ENCODE measurements around the gene ASPG.

ASPG gene

DNA sequence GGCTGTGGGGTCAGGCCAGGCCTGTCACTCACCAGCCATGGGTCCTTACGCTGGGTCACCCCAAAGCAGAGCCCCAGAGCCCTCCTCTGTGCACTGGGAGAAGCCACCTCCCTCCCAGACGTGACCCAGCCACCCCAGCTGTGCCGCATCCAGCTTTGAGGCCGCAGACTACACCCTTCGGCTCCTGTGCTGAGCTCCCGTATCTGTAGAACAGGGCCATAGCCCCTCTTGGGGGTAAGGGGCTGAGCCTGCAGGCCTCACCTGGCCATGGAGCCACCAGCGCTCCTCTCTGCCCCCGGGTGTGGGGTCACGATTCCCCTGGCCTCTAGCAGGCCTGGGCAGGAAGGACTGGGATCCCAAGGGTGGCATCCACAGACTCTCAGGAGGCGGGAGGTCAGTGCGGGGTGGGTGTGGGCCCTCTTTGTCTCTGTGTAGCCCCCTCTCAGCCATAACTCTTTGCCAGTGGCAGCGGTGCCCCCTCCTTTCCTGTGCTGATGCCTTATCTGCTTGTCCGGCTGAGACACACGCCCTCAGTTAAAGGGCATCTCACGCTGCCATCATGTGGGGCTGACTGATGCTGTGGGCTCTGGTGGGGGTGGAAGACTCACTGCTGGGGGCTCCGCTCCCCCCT, 16.3 kb downstream of the ASPG start:
- TF ChIP-seq, protein P1, sequence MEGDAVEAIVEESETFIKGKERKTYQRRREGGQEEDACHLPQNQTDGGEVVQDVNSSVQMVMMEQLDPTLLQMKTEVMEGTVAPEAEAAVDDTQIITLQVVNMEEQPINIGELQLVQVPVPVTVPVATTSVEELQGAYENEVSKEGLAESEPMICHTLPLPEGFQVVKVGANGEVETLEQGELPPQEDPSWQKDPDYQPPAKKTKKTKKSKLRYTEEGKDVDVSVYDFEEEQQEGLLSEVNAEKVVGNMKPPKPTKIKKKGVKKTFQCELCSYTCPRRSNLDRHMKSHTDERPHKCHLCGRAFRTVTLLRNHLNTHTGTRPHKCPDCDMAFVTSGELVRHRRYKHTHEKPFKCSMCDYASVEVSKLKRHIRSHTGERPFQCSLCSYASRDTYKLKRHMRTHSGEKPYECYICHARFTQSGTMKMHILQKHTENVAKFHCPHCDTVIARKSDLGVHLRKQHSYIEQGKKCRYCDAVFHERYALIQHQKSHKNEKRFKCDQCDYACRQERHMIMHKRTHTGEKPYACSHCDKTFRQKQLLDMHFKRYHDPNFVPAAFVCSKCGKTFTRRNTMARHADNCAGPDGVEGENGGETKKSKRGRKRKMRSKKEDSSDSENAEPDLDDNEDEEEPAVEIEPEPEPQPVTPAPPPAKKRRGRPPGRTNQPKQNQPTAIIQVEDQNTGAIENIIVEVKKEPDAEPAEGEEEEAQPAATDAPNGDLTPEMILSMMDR (IDR thresholded peaks at IDR 0.05): no peak

DNA sequence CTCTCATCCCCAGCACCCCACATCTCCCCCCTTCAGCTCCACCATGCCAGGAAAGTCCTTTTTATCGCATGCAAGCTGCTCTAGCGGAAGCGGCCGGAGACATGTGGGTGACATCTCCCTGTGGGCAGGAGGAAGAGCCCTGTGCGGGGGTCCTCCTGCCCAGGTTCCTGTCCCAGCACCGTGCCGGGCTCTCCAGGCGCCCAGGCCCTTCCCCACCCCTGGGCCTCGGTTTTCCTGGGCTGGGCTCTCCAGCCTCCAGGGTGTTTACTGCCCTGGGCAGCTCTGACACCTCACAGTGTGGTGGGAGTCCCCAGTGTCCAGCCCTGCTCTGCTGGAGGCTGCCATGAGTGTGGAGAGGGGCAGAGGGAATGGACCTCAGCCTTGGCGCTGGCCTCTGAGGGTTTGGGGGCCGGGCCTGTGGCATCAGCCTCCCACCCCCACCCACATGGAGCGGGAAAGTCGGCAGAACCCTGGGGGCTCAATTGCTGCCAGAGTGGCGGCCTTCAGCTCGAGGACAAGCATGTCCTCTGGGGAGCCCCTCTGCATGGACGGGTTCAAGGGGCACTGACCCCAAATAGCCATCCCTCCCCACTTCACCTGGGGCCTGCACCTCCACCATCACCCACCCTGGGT, 16.9 kb downstream of the ASPG start:
- TF ChIP-seq, protein P1 (IDR thresholded peaks at IDR 0.05): no peak

DNA sequence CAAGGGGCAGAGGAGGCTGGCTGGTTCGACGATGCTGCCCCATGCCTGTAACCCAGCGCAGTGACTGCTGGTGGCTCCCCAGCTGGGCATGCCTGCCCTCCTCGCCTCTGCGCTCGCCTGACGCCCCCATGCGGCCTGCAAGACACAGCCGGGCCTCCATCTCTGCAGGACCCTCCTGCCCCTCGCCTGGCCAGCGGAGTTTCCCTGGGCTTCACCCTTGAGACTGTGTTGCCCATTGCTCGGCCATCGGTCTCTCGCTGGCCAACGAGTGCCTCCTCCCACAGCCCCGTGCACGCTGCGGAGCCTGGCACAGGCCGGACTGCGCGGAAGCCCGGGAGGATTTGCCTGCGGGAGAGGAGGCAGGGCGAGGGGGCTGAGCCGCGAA, 17.6 kb downstream of the ASPG start:
- TF ChIP-seq, protein P1 (IDR thresholded peaks at IDR 0.05): no peak

DNA sequence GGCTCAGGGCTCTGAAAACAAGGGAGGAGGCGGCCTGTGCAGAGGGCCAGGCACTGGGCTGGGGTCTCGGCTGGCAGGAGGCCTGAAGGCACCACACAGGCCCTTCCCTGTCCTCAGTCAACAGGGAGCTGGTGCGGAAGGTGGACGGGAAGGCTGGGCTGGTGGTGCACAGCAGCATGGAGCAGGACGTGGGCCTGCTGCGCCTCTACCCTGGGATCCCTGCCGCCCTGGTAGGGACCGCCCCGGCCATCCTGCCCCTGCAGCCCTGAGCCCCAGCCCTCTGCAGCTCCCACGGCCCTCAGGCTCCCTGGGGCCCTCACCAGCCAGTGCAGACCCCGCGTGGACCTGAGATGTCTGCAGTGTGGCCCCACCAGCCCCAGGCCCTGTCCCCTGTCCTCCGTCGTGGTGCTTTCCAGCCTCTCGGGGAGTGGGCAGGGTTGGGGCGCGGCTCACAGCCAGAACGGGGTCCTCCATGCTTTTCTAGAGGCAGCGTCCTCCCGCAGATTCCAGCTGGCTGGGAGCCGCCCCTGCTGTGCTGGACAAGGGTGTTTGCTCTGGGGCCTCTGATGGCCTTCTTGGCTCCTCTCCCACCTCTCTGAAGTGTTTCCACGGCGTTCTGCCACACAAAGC, 18.1 kb downstream of the ASPG start:
- TF ChIP-seq, protein P1 (IDR thresholded peaks at IDR 0.05): no peak

DNA sequence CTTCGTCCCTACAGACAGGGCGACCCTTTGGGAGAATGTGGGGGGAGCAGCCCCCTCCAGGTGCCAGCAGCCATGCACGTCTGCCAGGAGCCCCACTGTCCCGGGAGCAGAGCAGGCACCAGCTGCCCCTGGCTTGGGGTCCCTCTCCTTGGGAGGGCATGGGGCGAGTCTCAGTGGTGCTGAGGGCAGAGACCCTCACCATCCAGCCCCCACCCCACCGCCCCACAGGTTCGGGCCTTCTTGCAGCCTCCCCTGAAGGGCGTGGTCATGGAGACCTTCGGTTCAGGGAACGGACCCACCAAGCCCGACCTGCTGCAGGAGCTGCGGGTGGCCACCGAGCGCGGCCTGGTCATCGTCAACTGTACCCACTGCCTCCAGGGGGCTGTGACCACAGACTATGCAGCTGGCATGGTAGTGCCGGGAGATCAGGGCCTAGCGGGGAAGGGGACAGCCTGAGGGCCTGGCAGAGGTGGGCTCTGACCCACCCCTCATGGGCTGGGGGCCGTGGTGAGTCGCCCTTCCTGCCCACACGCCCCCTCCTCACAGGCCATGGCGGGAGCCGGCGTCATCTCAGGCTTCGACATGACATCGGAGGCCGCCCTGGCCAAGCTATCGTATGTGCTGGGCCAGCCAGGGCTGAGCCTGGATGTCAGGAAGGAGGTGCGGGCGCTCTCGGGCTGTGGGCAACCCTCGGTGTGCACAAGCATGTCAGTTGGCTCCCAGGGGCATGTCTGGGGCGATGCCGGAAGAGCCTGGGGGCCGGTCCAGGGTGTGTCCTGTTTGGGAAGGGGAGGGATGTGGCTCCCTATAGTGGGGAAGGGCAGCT, 18.8 kb downstream of the ASPG start:
- TF ChIP-seq, protein P1 (IDR thresholded peaks at IDR 0.05): no peak

DNA sequence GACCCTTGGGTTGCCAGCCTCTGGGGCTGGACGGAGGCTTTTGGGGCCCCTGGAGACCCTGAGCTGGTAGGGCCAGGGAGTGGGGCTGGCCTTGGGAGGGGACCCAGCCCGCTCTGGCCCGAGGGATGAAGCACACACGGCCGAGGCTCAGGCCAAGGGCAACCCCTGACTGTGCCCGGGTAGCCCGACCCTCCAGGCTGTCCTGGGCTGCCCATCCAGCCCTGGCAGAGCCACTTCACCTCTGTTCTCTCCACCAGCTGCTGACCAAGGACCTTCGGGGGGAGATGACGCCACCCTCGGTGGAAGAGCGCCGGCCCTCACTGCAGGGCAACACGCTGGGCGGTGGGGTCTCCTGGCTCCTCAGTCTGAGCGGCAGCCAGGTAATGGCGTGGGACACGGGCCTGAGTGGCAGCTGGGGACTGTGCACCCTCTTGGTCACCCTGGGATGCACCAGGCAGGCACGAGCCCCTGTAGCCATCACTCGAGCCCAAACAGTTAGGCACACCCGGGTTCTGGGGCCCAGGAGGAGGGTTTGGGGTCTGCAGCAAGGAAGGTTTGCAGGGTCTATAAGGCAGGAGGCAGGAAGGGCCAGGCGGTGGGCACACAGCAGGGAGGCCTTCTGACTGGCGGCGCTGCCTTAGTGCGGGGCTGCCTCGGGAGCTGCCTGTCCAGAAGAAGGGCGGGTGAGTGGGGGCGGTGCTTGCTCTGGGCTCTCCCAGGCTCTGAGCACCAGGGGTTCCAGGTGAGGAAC, 19.7 kb downstream of the ASPG start:
- TF ChIP-seq, protein P1 (IDR thresholded peaks at IDR 0.05): no peak
